Activated CD4-positive, alpha-beta T cell treated with anti-CD3 and anti-CD28 coated beads for 48 hours (primary cell): ENCODE measurements around the gene DND1.
"Not testable (repeated sequence)": the region's sequence is repeated elsewhere in the genome, so short reads cannot be mapped to it uniquely, and the experiment has no call there.

ENCODE experiments used
- DNase-seq: peaks from one replicate; pipeline ENCODE4 v3.0.0-alpha.2; 2020

The DND1 gene

GRCh38 chr5:140628711-140629110 is 44.7 kb downstream of the DND1 start:
- DNase-seq: no peak

GRCh38 chr5:140627972-140628371 is 45.4 kb downstream of the DND1 start:
- DNase-seq: no peak

- not testable (repeated sequence) for DNase-seq
These were observed 48.5 kb downstream of the DND1 start for GRCh38 chr5:140624886-140625285.

GRCh38 chr5:140623061-140623460 is 50.3 kb downstream of the DND1 start:
- not testable (repeated sequence) for DNase-seq

- no peak for DNase-seq
These were observed 51.1 kb downstream of the DND1 start for GRCh38 chr5:140622301-140622700.
